OCI-M2 (cell line): Measurements from ENCODE around the gene RPA3.

Source experiments
- DNase-seq: peaks from one replicate; lab custom pipeline; 2025; ENCODE audit not compliant: unreplicated experiment; lab: John Stamatoyannopoulos, UW

RPA3 gene

GRCh38 chr7:7718492-7718891, at the start of gene RPA3:
RPA3 (minus strand) TSS chr7:7718607; CDS start chr7:7640418, 78,189 bp downstream.
- no peak for DNase-seq

GRCh38 chr7:7766671-7767070, 48.3 kb upstream of the RPA3 start:
- no peak for DNase-seq

DNA sequence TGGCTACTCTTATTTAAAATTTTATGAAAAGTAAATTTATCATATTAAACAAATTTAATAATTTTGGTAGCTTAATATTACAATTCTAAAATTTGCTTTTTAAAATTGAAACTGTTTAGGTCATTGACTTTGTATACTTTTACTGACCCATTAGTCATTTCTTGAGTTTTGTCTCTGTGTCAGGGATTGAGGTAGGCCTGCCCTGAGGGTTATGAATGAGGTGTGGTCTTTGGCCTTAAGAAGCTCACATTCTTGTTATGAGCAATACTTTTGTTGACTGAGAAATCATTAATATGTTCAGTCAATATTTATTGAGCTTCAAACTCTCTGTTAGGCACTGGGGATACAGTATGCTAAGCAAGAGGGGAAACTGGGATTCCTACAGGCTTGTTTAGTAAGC, 47.0 kb upstream of the RPA3 start:
- DNase-seq = no peak

- DNase-seq = no peak
Observed at GRCh38 chr7:7764520-7765396, 46.4 kb upstream of the RPA3 start.

DNA sequence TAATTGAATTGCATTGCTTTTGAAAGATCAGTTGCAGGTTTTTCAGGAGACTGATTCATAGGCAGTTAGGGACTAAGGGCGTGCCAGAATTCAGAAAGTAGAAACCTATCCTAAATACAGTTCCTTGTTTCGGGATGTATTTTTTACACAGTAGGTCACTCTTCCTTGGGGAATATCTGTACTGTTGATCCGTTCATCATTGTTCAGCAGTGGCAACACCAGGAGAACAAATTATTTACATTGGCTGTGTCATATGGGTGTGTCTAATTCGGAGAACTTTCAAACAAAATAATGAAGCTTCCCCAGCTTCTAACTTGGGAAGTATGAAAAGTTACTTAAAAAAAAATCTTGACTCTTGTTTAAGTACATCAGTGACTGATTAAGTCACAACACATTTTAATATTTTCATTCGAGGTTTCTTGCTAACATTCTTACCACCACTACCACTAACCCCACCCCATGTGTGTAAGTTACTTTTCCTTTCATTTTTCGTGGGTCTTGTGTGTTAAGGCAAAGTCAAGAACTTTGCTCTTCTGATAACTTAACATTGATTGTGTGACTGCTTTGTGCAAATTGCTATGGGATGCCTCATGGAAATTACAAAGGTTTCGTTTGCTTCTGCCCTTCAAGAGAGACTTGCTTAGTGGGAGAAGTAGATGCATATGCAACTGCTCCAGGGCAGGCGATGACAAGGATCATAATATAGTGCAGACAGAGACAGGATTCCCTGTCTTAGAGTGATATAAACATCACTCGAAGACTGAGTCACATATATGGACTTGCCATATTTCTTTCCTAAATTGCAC, 43.8 kb upstream of the RPA3 start:
- DNase-seq = no peak

DNA sequence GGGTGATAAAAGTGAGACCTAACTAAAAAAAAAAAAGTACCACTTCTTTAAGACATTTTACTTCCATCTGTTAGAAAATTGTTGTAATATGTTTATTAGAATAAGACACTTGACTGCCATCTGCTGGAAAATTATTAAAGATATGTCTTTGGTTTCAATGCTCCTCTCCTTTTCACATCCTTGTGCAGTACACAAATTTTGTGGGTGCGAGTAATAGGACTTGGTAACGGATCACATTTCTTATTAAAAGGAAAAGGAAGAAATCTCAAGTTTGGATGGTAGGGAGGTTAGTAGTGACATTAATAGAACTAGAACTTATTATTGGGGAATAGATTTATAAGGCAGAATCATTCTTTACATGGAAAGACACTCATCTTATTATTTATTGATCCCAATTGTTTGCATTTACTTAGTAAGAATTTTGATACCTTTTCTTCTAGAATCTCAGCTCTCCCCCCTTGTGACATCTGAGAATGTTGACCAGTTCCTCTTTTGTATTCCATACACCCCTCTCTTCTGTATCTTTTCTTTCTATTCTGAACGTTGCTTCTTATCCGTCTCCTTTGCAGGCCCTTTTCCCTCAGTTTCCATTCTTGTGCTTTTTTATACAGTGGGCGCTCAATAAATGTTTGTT, 43.0 kb upstream of the RPA3 start:
- DNase-seq = no peak

DNA sequence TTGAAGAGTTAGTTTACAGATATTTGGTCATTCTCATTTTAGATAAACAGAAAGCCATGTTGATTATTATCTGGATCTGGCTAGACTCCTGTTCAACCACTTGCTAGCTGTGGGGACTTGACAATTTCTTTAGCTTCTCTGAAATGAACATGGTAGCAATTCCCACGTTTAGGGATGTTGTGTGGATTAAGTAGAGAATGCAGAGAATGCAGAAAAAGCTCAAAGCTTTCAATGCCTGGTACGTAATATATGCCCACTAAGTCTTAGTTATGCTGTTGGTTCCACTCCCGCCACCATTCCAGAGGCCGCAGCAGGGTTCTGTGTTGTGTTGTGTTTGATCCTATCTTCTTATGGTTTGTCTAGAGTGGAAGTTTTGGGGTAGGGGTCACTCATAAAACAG, 39.2 kb upstream of the RPA3 start:
- DNase-seq = no peak

- no peak for DNase-seq
Observed at GRCh38 chr7:7756577-7756976, 38.2 kb upstream of the RPA3 start.

DNA sequence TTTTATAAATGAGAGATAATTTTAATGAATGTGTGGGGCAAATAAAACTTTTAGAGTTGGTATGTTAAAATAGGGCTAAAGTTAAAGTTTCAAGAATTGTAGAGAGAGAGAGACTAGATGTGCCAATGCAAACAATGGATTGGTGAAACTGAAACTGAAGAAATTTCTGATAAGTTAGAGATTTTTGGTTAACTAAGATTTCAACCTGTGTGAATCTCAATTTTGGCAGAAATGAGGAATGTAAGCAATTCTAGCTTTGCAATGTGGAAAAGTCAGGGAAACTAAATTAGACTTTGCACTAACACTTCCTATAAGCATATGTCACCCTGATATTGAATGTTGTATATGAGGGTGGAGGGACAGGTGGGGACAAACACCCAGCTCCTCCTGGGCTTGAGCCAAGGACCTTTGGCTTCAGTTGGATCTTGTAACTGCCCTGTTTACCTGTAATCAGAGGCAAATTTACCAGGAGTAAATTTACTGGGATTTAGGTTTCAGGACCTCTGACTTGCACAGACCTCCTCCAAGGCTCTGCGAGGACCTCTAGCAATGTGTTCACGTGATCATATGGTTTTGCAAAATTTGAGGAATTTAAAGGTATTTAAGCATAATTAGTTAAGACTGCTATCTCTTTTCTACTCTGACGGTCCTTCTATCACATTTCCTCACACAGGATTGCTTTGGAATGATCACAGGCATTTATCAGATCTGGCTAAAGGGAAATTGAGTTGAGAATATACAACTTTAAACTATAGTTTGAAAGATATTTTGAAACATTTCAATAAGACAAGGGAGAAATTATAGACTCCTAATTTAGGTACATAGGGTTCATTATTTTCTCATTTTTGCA, 33.1 kb upstream of the RPA3 start:
- DNase-seq = no peak

GRCh38 chr7:7750571-7751242, 32.3 kb upstream of the RPA3 start:
- no peak for DNase-seq

DNA sequence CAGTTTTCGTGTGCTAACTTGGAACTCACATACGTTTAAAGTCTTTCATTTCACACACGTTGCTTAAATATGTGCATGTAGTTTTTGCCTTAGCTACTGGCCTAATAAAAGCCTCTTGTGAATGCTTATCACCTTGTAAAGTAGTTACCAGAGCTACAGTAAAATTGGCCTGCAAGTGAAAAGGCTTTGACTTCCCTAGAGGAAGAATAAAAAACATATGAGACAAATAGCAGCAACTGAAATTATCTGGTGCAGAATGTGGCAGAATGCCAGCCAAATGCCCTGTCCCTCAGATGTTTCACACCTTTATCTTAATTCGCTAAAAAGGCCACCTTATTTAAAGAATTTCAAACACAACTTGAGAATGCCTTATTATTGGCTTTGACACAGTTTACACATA, 28.1 kb upstream of the RPA3 start:
- DNase-seq = no peak

- no peak for DNase-seq
Observed at GRCh38 chr7:7745966-7746365, 27.6 kb upstream of the RPA3 start.

- DNase-seq = no peak
Observed at GRCh38 chr7:7745258-7745657, 26.9 kb upstream of the RPA3 start.

DNA sequence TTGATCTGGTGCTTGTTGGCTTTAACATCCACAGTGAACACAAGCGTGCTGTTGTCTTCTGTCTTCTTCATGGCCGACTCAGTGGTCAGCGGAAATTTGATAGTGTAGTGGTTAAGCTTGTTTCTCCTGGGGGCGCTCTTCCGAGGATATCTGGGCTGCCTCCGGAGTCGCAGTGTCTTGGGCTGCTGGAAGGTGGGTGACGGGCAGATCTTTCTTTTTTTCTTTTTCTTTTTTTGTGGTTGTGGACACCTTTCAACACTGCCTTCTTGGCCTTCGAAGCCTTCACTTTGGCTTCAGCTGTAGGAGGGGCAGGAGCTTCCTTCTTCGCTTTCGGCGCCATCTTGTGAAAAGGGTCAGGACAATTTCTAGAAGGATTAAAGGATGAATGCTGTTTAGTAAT, 23.8 kb upstream of the RPA3 start:
- DNase-seq = no peak

DNA sequence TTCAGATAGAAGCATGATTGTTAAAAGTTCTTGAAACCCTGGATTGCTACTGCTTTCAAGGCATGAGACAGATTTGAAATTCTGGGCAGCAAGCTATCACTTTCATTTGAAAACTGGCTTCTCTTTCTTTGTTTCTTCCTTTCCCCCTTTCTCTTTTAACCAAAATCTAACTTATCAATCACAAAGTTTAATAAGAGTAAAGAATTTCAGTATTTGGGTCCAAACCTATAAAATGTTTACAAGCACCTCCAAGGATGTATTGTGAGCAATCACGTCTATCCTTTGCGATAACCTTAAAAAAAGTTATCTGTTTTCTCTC, 21.6 kb upstream of the RPA3 start:
- no peak for DNase-seq

DNA sequence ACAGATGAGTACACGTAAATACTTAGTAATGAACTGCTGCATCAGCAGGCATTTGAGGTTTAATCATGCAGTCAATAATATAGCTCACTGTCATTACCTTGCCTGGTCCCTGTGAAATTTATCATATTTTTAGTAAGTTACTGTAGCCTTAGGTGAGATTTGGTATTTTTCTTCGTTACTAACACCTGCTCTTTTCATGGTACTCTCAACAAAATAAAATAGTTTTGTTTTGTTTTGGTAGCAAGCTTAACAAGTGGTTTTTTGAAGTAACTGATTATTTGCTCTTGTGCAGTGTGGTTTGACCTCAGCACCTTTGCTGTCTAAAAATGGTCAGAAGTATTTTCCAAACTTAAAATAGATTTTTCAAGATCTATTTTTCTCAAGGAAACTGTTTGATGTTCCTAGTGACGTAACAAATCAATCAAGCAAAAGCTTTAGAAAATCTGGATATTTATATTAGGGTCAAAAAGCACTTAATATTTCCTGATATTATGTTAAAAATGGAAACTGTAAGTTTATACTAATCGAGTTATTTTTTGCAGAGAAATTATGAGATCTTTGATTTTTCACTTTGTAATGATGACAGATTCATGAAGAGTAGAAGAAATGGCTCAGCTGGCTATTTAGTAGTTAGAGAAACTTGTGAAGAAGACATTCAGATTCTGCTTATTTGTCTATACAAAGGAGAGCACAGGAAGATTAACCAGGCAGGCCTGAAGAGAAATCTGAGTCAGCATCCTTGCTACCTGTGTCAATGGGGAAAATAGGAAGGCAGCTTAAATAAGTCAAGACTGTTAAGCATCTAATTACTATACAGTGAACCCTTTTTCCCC, 21.0 kb upstream of the RPA3 start:
- DNase-seq = no peak

- no peak for DNase-seq
Observed at GRCh38 chr7:7738622-7739021, 20.2 kb upstream of the RPA3 start.

GRCh38 chr7:7738177-7738576, 19.8 kb upstream of the RPA3 start:
- DNase-seq = no peak

- no peak for DNase-seq
Observed at GRCh38 chr7:7737674-7738073, 19.3 kb upstream of the RPA3 start.

DNA sequence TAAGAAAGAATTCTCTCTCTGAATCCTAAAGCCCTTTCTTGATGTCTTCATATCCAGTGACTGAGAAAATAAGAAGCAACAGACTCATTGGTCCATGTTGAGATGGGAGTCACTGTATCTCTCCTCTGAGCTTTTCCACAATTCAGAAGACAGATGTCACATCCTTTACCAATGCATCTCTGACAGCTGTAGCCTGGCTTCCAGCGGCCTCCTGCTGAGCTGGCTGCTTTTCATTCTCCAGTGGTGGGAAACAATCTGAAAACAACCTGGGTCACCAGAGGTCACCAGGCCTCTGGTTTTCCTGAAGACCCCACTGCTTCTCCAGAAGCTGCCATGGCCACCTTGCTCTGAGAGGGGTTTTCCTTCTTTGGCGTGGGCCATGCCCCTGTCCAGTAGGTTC, 18.3 kb upstream of the RPA3 start:
- no peak for DNase-seq
